Mesenchymal stem cell (in vitro differentiated cells and primary cell): ENCODE results near the gene OVAAL.
A peak's percentile ranks its signal among the peaks of the same experiment; 100 is the strongest.

Source experiments
- DNase-seq: peaks from one replicate; pipeline ENCODE4 v3.0.0-alpha.2; 2013
- H2AFZ ChIP-seq: one replicate; pipeline ENCODE4 v1.6.1; 2013; ENCODE audit warnings: low read depth, mild to moderate bottlenecking, control low read depth, inconsistent platforms, low read length, moderate library complexity
- H2AK5ac ChIP-seq: 2 replicates; pipeline ENCODE4 v1.6.1; 2013; ENCODE audit warnings: low read length, moderate library complexity, mild to moderate bottlenecking, inconsistent platforms; ENCODE audit not compliant: severe bottlenecking
- H2BK120ac ChIP-seq: one replicate; pipeline ENCODE4 v1.6.1; 2013; ENCODE audit warnings: low read depth, mild to moderate bottlenecking, inconsistent platforms, low read length, moderate library complexity
- H2BK12ac ChIP-seq, 2 experiments: one replicate each; pipeline ENCODE4 v1.6.1; 2013; ENCODE audit warnings: inconsistent platforms in 2 of 2, low read length in 2 of 2, mild to moderate bottlenecking in 2 of 2, moderate library complexity in 2 of 2, control low read depth in 1 of 2
- H2BK15ac ChIP-seq: one replicate; pipeline ENCODE4 v1.6.1; 2013; ENCODE audit warnings: mild to moderate bottlenecking, low read depth, inconsistent platforms; ENCODE audit not compliant: poor library complexity, severe bottlenecking
- H2BK5ac ChIP-seq: 2 replicates; pipeline ENCODE4 v1.6.1; 2013; ENCODE audit warnings: low read depth, mild to moderate bottlenecking, low read length, control low read depth, inconsistent platforms; ENCODE audit not compliant: poor library complexity, severe bottlenecking
- H3K14ac ChIP-seq, 2 experiments: one replicate each; pipeline ENCODE4 v1.6.1; 2013; ENCODE audit warnings: inconsistent platforms in 2 of 2, low read length in 2 of 2, control low read depth in 1 of 2, mild to moderate bottlenecking in 1 of 2, moderate library complexity in 1 of 2
- H3K18ac ChIP-seq, 2 experiments: one replicate each; pipeline ENCODE4 v1.6.1; 2013; ENCODE audit warnings: inconsistent platforms in 2 of 2, low read length in 2 of 2, control low read depth in 1 of 2, low read depth in 1 of 2, mild to moderate bottlenecking in 1 of 2
- H3K23ac ChIP-seq, 2 experiments: one replicate each; pipeline ENCODE4 v1.6.1; 2013; ENCODE audit warnings: inconsistent platforms in 2 of 2, low read length in 2 of 2, mild to moderate bottlenecking in 2 of 2, moderate library complexity in 2 of 2, control low read depth in 1 of 2
- H3K27ac ChIP-seq: 2 replicates; pipeline ENCODE4 v1.5.1; 2013; ENCODE audit warnings: mild to moderate bottlenecking, moderate library complexity, low read length, control low read depth, inconsistent platforms; ENCODE audit not compliant: poor library complexity, severe bottlenecking
- H3K27me3 ChIP-seq, 2 experiments: 2 replicates each; pipeline versions ENCODE4 v1.6.1 to v1.7.0; 2013; ENCODE audit warnings: low read length in 2 of 2, mild to moderate bottlenecking in 2 of 2, moderate library complexity in 2 of 2, control low read depth in 1 of 2, inconsistent platforms in 1 of 2; ENCODE audit not compliant: control insufficient read depth in 1 of 2, insufficient read depth in 1 of 2
- H3K36me3 ChIP-seq, 2 experiments: 2 replicates each; pipeline versions ENCODE4 v1.6.1 to v1.7.0; 2013; ENCODE audit warnings: low read length in 2 of 2, control low read depth in 1 of 2, inconsistent platforms in 1 of 2, low read depth in 1 of 2, mild to moderate bottlenecking in 1 of 2; ENCODE audit not compliant: insufficient read depth in 2 of 2, control insufficient read depth in 1 of 2
- H3K4ac ChIP-seq, 2 experiments: one replicate each; pipeline ENCODE4 v1.6.1; 2013; ENCODE audit warnings: inconsistent platforms in 2 of 2, low read length in 2 of 2, mild to moderate bottlenecking in 2 of 2, moderate library complexity in 2 of 2, control low read depth in 1 of 2, low read depth in 1 of 2
- H3K4me1 ChIP-seq: 2 replicates; pipeline ENCODE4 v1.6.1; 2013; ENCODE audit warnings: low read depth, low read length, control low read depth; ENCODE audit not compliant: control insufficient read depth, insufficient read depth
- H3K4me2 ChIP-seq: 2 replicates; pipeline ENCODE4 v1.6.1; 2013; ENCODE audit warnings: low read length, mild to moderate bottlenecking, inconsistent platforms; ENCODE audit not compliant: poor library complexity, severe bottlenecking
- H3K4me3 ChIP-seq, 2 experiments: 2 replicates each; pipeline versions ENCODE4 v1.5.1 to v1.7.0; 2013; ENCODE audit warnings: low read length in 2 of 2, mild to moderate bottlenecking in 2 of 2, control low read depth in 1 of 2, low read depth in 1 of 2; ENCODE audit not compliant: insufficient read depth in 1 of 2
- H3K79me1 ChIP-seq: replicated peaks from 2 replicates; pipeline ENCODE4 v1.6.1; 2013; ENCODE audit warnings: mild to moderate bottlenecking, control low read depth, low read length, inconsistent platforms; ENCODE audit not compliant: poor library complexity, severe bottlenecking
- H3K9ac ChIP-seq: 2 replicates; pipeline ENCODE4 v1.7.0; 2013; ENCODE audit warnings: mild to moderate bottlenecking, low read length, moderate library complexity
- H3K9me3 ChIP-seq: 2 replicates; pipeline ENCODE4 v1.7.0; 2013; ENCODE audit warnings: mild to moderate bottlenecking, low read length; ENCODE audit not compliant: control insufficient read depth
- H4K8ac ChIP-seq: one replicate; pipeline ENCODE4 v1.6.1; 2013; ENCODE audit warnings: inconsistent platforms, mild to moderate bottlenecking, low read length, moderate library complexity
- H4K91ac ChIP-seq: one replicate; pipeline ENCODE4 v1.6.1; 2013; ENCODE audit warnings: mild to moderate bottlenecking, low read length, inconsistent platforms
- WGBS: methylation state at CpG from one replicate; pipeline ENCODE4 v1.1.7; 2013; ENCODE audit warnings: mixed read lengths; 5-methylcytosine and 5-hydroxymethylcytosine counted together

The OVAAL gene

DNA sequence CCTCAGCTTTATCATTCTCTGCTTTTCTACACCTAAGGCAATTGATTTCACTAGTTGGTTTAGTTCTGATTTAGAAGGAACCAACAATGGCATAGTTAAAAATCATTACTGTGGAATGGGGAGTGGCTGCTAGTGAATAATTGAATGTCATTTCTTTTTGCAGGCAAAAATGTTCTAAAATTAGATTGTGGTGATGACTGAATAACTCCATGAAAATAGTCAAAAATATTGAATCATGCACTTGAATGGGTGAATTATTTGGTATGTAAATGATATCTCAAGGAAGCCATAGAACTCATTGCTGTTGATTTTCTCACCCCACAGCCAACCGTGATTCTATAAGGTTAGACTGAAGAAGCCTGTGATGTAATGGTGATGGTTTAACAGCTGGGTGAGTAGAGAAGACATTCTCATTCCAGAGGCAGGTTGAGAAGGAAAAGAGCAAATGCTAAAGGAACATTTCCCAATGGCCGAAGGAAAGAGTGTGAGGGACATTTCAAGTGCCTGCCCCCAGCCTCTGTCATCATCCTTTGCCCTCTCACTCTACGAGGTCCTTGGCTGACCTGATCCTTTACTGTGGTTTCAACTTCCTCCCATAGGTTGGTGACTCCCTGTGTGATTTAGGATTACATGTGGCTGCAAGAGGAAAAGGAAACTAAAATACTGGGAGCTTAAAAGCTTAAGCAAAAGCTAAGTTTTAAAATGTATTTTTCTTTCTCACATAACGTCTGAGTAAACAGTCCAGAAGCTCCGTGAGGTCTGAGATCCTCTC, 12.5 kb downstream of the OVAAL start:
- Histone ChIP-seq H2BK120ac (no peak overlapping the region), H3K27me3 (no peaks in the 10 kb centered on the region), H2BK12ac (no peak overlapping the region), H2AFZ (no peak overlapping the region), H3K18ac (no peak overlapping the region), H4K91ac (no peak overlapping the region), H3K23ac (no peak overlapping the region), H3K9me3 (no peaks in the 10 kb centered on the region), H3K79me1 (no peaks in the 10 kb centered on the region), H2AK5ac (no peak overlapping the region), H3K9ac (peak overlapping the region; percentile 13), H3K4ac (no peak overlapping the region), H3K4me3 (no peak overlapping the region), H3K14ac (no peak overlapping the region), H3K27ac (no peak overlapping the region), H4K8ac (no peak overlapping the region), H3K4me2 (no peak overlapping the region), H3K4me1 (no peaks in the 10 kb centered on the region), H2BK5ac (no peak overlapping the region), H2BK15ac (no peak overlapping the region), H3K36me3 (no peaks in the 10 kb centered on the region)
- DNase-seq, result peak; percentile 52
- WGBS, result 94% methylated on average over 4 of the region's 5 CpGs

DNA sequence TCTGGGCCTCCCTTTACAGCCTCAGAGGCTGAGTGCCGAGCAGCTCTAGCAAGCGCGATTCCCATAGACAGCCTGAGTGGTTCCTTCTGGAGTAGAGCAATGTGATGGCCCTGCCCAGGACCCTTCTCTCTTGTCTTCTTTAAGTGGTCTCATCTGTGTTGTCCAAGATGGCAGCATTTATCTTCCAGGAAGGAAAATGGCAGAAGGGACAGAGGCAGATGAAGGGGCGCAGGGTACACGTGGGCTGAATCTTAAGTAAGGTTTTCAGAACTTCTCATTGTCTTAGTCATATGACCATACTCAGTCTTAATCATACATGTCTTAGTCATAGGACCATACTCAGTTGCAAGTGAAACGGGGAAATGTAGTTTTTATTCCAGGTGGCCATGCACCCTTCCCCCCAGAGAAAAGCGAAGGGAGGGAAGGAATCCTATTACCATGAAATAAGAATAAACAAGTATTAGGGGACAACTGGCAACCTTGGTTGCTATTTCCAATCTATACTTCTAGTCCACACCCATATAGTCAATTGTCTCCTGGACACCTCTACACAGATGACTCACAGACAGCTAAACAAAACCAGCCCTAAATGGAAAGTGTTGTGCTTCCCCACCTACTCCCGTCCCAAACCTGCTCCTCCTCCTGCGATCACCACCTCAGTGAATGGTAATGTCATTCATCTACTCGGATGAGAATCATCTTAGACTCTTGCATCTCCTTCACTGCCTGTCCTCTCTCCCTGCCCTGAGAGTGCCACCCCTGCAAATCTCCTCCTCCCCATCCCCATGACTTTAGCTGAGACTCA, 13.3 kb downstream of the OVAAL start:
- Histone ChIP-seq H2BK5ac (no peak overlapping the region), H3K4me1 (no peaks in the 10 kb centered on the region), H3K4me3 (no peak overlapping the region), H3K23ac (no peak overlapping the region), H3K4me2 (no peak overlapping the region), H2BK120ac (no peak overlapping the region), H4K8ac (no peak overlapping the region), H3K9me3 (no peaks in the 10 kb centered on the region), H2AFZ (no peak overlapping the region), H3K9ac (no peak overlapping the region), H3K79me1 (no peaks in the 10 kb centered on the region), H3K36me3 (no peaks in the 10 kb centered on the region), H2AK5ac (no peak overlapping the region), H3K27ac (no peak overlapping the region), H2BK12ac (no peak overlapping the region), H4K91ac (no peak overlapping the region), H3K4ac (no peak overlapping the region), H3K27me3 (no peaks in the 10 kb centered on the region), H2BK15ac (no peak overlapping the region), H3K18ac (no peak overlapping the region), H3K14ac (no peak overlapping the region)
- no peak for DNase-seq
- 75% methylated on average over 8 of the region's 10 CpGs for WGBS

- no peaks in the 10 kb centered on the region for H3K9me3 ChIP-seq
- no peak overlapping the region for H3K4me3 ChIP-seq
- no peak overlapping the region for H3K27ac ChIP-seq
- no peak overlapping the region for H2AFZ ChIP-seq
- no peak overlapping the region for H3K4ac ChIP-seq
- no peak overlapping the region for H2BK5ac ChIP-seq
- H3K4me2 ChIP-seq, result no peak overlapping the region
- H3K14ac ChIP-seq, result no peak overlapping the region
- 90% methylated on average over 4 of the region's 4 CpGs for WGBS
- H2BK15ac ChIP-seq, result no peak overlapping the region
- H4K91ac ChIP-seq, result no peak overlapping the region
- no peak overlapping the region for H3K9ac ChIP-seq
- H2BK12ac ChIP-seq, result no peak overlapping the region
- no peak overlapping the region for H3K23ac ChIP-seq
- H3K79me1 ChIP-seq, result no peaks in the 10 kb centered on the region
- H4K8ac ChIP-seq, result no peak overlapping the region
- no peak overlapping the region for H2BK120ac ChIP-seq
- no peak overlapping the region for H3K18ac ChIP-seq
- no peak overlapping the region for H2AK5ac ChIP-seq
- DNase-seq, result no peak
- H3K27me3 ChIP-seq, result no peaks in the 10 kb centered on the region
- no peaks in the 10 kb centered on the region for H3K36me3 ChIP-seq
- H3K4me1 ChIP-seq, result no peaks in the 10 kb centered on the region
Measured at GRCh38 chr1:180572760-180573159, 14.0 kb downstream of the OVAAL start.

GRCh38 chr1:180574031-180574713, 15.4 kb downstream of the OVAAL start:
- WGBS, result 79% methylated on average over 3 of the region's 4 CpGs
- no peaks in the 10 kb centered on the region for H3K27me3 ChIP-seq
- H2BK12ac ChIP-seq, result no peak overlapping the region
- H3K23ac ChIP-seq, result no peak overlapping the region
- no peak overlapping the region for H3K27ac ChIP-seq
- H3K9ac ChIP-seq, result no peak overlapping the region
- no peak overlapping the region for H3K4me3 ChIP-seq
- no peaks in the 10 kb centered on the region for H3K4me1 ChIP-seq
- H3K79me1 ChIP-seq, result no peaks in the 10 kb centered on the region
- H4K91ac ChIP-seq, result no peak overlapping the region
- H2BK120ac ChIP-seq, result no peak overlapping the region
- H3K9me3 ChIP-seq, result no peaks in the 10 kb centered on the region
- H4K8ac ChIP-seq, result no peak overlapping the region
- H2AFZ ChIP-seq, result no peak overlapping the region
- no peak overlapping the region for H3K18ac ChIP-seq
- no peak overlapping the region for H2AK5ac ChIP-seq
- DNase-seq, result no peak
- H3K36me3 ChIP-seq, result no peaks in the 10 kb centered on the region
- H3K4ac ChIP-seq, result no peak overlapping the region
- no peak overlapping the region for H2BK5ac ChIP-seq
- no peak overlapping the region for H3K4me2 ChIP-seq
- no peak overlapping the region for H2BK15ac ChIP-seq
- H3K14ac ChIP-seq, result no peak overlapping the region
